Femur (tissue), 1 donor: ENCODE results near the gene TEPSIN.

ENCODE experiments used
- DNase-seq: peaks from one replicate; pipeline ENCODE4 v3.0.0-alpha.2; 2017

The TEPSIN gene

GRCh38 chr17:81249223-81250040 is 10.6 kb upstream of the TEPSIN start:
- DNase-seq, result no peak

GRCh38 chr17:81248649-81249048 is 9.8 kb upstream of the TEPSIN start:
- no peak for DNase-seq

GRCh38 chr17:81247339-81247990 is 8.6 kb upstream of the TEPSIN start:
- DNase-seq, result no peak

- no peak for DNase-seq
These were observed 8.0 kb upstream of the TEPSIN start for GRCh38 chr17:81246679-81247338.

GRCh38 chr17:81246343-81246670 is 7.5 kb upstream of the TEPSIN start:
- DNase-seq, result no peak

GRCh38 chr17:81245665-81246342 is 6.9 kb upstream of the TEPSIN start:
- no peak for DNase-seq

- no peak for DNase-seq
These were observed 6.3 kb upstream of the TEPSIN start for GRCh38 chr17:81245024-81245664.

GRCh38 chr17:81244358-81245023 is 5.6 kb upstream of the TEPSIN start:
- DNase-seq, result no peak

- DNase-seq, result no peak
These were observed 4.4 kb upstream of the TEPSIN start for GRCh38 chr17:81243333-81243664.

GRCh38 chr17:81242421-81243332 is 3.8 kb upstream of the TEPSIN start:
- DNase-seq, result no peak

GRCh38 chr17:81241648-81242420 is 3.0 kb upstream of the TEPSIN start:
- DNase-seq, result peak; percentile 72

- no peak for DNase-seq
These were observed 2.3 kb upstream of the TEPSIN start for GRCh38 chr17:81241203-81241602.

- no peak for DNase-seq
These were observed 1.9 kb upstream of the TEPSIN start for GRCh38 chr17:81240761-81241160.

- no peak for DNase-seq
These were observed 1.1 kb upstream of the TEPSIN start for GRCh38 chr17:81239714-81240555.

GRCh38 chr17:81238490-81238814 is 403 bp downstream of the TEPSIN start:
- no peak for DNase-seq

- DNase-seq, result no peak
These were observed 1.0 kb downstream of the TEPSIN start for GRCh38 chr17:81237591-81238489.

- DNase-seq, result no peak
These were observed 2.1 kb downstream of the TEPSIN start for GRCh38 chr17:81236784-81237183.
